Uterus (tissue), 2 donors: ENCODE results near the gene INHA.

Experiments used
- POLR2A ChIP-seq, 2 donors: fragments of 450-650 bp; IDR thresholded peaks; one replicate each; pipeline ENCODE4 v1.6.1; 2016; ENCODE audit warnings: antibody characterized with exemption in 2 of 2, mild to moderate bottlenecking in 1 of 2, moderate library complexity in 1 of 2
- TF ChIP-seq, protein P1 (sequence below), 4 experiments: fragments of 200-600 bp in 2 of 4; fragments of 450-650 bp in 2 of 4; sonication (generic) in 2 of 4; IDR thresholded peaks; one replicate each; pipeline ENCODE4 v1.5.1; 2016 to 2019; ENCODE audit warnings: antibody characterized with exemption in 4 of 4, mild to moderate bottlenecking in 2 of 4, moderate library complexity in 1 of 4

DNA sequence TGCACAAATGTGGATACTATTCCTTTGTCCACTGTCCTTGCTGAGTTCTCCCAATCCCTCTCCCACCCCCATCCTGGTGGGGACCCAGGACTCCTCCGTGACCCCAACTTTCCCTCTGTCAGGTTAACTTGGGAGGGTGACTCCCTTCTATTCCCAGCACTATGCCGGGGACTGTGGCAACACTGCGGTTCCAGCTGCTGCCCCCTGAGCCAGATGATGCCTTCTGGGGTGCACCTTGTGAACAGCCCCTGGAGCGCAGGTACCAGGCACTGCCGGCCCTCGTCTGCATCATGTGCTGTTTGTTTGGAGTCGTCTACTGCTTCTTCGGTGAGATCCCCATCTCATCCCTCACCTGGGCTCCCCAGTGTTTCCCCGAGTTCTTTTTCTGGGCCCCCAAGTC is 27.5 kb upstream of the INHA start:
- TF ChIP-seq POLR2A (IDR thresholded peaks at IDR 0.05), result no peak
- TF ChIP-seq, protein P1, sequence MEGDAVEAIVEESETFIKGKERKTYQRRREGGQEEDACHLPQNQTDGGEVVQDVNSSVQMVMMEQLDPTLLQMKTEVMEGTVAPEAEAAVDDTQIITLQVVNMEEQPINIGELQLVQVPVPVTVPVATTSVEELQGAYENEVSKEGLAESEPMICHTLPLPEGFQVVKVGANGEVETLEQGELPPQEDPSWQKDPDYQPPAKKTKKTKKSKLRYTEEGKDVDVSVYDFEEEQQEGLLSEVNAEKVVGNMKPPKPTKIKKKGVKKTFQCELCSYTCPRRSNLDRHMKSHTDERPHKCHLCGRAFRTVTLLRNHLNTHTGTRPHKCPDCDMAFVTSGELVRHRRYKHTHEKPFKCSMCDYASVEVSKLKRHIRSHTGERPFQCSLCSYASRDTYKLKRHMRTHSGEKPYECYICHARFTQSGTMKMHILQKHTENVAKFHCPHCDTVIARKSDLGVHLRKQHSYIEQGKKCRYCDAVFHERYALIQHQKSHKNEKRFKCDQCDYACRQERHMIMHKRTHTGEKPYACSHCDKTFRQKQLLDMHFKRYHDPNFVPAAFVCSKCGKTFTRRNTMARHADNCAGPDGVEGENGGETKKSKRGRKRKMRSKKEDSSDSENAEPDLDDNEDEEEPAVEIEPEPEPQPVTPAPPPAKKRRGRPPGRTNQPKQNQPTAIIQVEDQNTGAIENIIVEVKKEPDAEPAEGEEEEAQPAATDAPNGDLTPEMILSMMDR (IDR thresholded peaks at IDR 0.05), result no peak
